Gastrocnemius medialis (tissue), 4 donors: ENCODE results near the gene ZKSCAN1.

ENCODE experiments used
- POLR2A ChIP-seq, 2 donors: fragments of 450-650 bp; IDR thresholded peaks; one replicate each; pipeline ENCODE4 v1.6.1; 2017; ENCODE audit warnings: antibody characterized with exemption in 2 of 2, mild to moderate bottlenecking in 2 of 2, moderate library complexity in 2 of 2
- TF ChIP-seq, protein P1 (sequence below), 5 experiments: fragments of 450-650 bp in 3 of 5; fragments of 200-600 bp in 2 of 5; sonication (generic) in 2 of 5; IDR thresholded peaks in 4 of 5; conservative IDR thresholded peaks in 1 of 5; 1 replicate in 4 of 5; 2 replicates in 1 of 5; pipeline ENCODE4 v1.5.1; 2016 to 2019; ENCODE audit warnings: antibody characterized with exemption in 5 of 5, mild to moderate bottlenecking in 3 of 5, moderate library complexity in 3 of 5

DNA sequence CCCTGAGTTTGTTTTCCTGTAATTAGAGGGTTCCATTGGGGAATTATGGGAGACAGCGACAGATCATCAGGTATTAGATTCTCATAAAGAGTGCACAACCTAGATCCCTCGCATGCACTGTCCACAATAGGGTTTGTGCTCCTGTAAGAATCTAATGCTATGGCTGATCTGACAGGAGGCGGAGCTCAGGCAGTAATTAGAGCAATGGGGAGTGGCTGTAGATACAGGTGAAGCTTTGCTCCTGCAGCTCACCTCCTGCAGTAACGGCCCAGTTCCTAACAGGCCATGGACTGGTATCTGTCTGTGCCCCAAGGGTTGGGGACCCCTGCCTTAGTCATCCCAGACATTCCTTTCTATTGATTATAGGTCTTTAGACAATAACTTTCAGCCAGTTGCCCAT, 33.3 kb downstream of the ZKSCAN1 start:
- TF ChIP-seq, protein P1, sequence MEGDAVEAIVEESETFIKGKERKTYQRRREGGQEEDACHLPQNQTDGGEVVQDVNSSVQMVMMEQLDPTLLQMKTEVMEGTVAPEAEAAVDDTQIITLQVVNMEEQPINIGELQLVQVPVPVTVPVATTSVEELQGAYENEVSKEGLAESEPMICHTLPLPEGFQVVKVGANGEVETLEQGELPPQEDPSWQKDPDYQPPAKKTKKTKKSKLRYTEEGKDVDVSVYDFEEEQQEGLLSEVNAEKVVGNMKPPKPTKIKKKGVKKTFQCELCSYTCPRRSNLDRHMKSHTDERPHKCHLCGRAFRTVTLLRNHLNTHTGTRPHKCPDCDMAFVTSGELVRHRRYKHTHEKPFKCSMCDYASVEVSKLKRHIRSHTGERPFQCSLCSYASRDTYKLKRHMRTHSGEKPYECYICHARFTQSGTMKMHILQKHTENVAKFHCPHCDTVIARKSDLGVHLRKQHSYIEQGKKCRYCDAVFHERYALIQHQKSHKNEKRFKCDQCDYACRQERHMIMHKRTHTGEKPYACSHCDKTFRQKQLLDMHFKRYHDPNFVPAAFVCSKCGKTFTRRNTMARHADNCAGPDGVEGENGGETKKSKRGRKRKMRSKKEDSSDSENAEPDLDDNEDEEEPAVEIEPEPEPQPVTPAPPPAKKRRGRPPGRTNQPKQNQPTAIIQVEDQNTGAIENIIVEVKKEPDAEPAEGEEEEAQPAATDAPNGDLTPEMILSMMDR (IDR thresholded peaks at IDR 0.05 in 4 of 5, conservative IDR thresholded peaks at IDR 0.05 in 1 of 5) = no peak
- no peak for TF ChIP-seq POLR2A (IDR thresholded peaks at IDR 0.05)
